K562 (cell line): ENCODE results near the gene CENPE. TPM values are rescaled to one million over a fixed set of nuclear protein-coding genes. Genes with fewer than 3 reads are reported as not detected.

ENCODE experiments used
- ATAC-seq: fragments of 200-7000 bp; cut with Tn5 transposase; 3 replicates; pipeline ENCODE4 v1.9.1; 2020; ENCODE audit warnings: moderate library complexity
- BruUV-seq: library from RNA; stranded (reverse); fragments of 400-500 nt; replicated peaks from 2 replicates; lab custom pipeline; 2021; lab: Mats Ljungman, UMichigan
- CTCF ChIA-PET: fragments of 300-600 bp; formaldehyde crosslinking; extraction: SDS; loops from one replicate; lab custom pipeline; 2021; ENCODE audit warnings: low intra/inter-chr PET ratio; lab: Yijun Ruan, JAX
- POLR2A ChIA-PET: fragments of 300-600, 350-650 bp; sonication (Branson Sonifier 250); formaldehyde crosslinking; extraction: SDS; loops from one replicate; lab custom pipeline; 2021; ENCODE audit warnings: antibody characterized with exemption, inconsistent platforms; lab: Yijun Ruan, JAX
- DNase-seq, 4 experiments: peaks; one replicate each; pipeline versions ENCODE4 v3.0.0 to v3.0.0-alpha.2; 2011 to 2018; ENCODE audit warnings: low spot score in 3 of 4, mixed read lengths in 3 of 4; ENCODE audit errors: extremely low read depth in 1 of 4
- FAIRE-seq: peaks from 2 replicates; lab custom pipeline; 2011; peaks lifted over from hg19 to GRCh38; lab: Jason Lieb, UNC
- H2AFZ ChIP-seq: 2 replicates; pipeline ENCODE4 v1.6.0; 2011; ENCODE audit warnings: low read depth, low read length, control low read depth, inconsistent platforms
- H3K27ac ChIP-seq: fragments of 200-600 bp; 3 replicates; pipeline ENCODE4 v1.8.0; 2011; ENCODE audit warnings: low read depth, mild to moderate bottlenecking, control low read depth, inconsistent platforms, low read length, moderate library complexity, mixed read lengths; ENCODE audit errors: extremely low read depth
- H3K27me3 ChIP-seq, 2 experiments: fragments of 300-600 bp in 1 of 2; 2 replicates in 1 of 2; 3 replicates in 1 of 2; pipeline versions ENCODE4 v1.6.0 to v1.8.0; 2011; ENCODE audit warnings: inconsistent platforms in 2 of 2, low read length in 2 of 2, mild to moderate bottlenecking in 1 of 2, mixed read lengths in 1 of 2, moderate library complexity in 1 of 2; ENCODE audit not compliant: control insufficient read depth in 2 of 2, insufficient read depth in 2 of 2
- H3K36me3 ChIP-seq: fragments of 300-600 bp; 3 replicates; pipeline ENCODE4 v1.8.0; 2011; ENCODE audit warnings: mild to moderate bottlenecking, low read length, inconsistent platforms; ENCODE audit not compliant: control insufficient read depth, insufficient read depth
- H3K4me1 ChIP-seq, 2 experiments: fragments of 200-600 bp in 1 of 2; replicated peaks in 1 of 2; 2 replicates in 1 of 2; 3 replicates in 1 of 2; pipeline versions ENCODE4 v1.5.1 to v1.8.0; 2011; ENCODE audit warnings: inconsistent platforms in 2 of 2, low read length in 2 of 2, mild to moderate bottlenecking in 1 of 2, mixed read lengths in 1 of 2, moderate library complexity in 1 of 2; ENCODE audit not compliant: control insufficient read depth in 2 of 2, insufficient read depth in 2 of 2
- H3K4me2 ChIP-seq: 2 replicates; pipeline ENCODE4 v1.6.1; 2011; ENCODE audit warnings: low read length, control low read depth, inconsistent platforms, mixed read lengths; ENCODE audit not compliant: insufficient read depth
- H3K4me3 ChIP-seq: fragments of 200-600 bp; sonication (generic), shearing (Covaris generic); 2 replicates; pipeline ENCODE4 v1.5.1; 2016; ENCODE audit warnings: control low read depth, inconsistent platforms
- H3K79me2 ChIP-seq: fragments of 200-600 bp; 3 replicates; pipeline ENCODE4 v1.8.0; 2011; ENCODE audit warnings: low read length, inconsistent platforms; ENCODE audit not compliant: control insufficient read depth, insufficient read depth
- H3K9ac ChIP-seq, 2 experiments: 2 replicates each; pipeline versions ENCODE4 v1.6.0 to v1.6.1; 2011; ENCODE audit warnings: low read depth in 2 of 2, low read length in 2 of 2, control low read depth in 1 of 2, inconsistent platforms in 1 of 2, mild to moderate bottlenecking in 1 of 2, mixed read lengths in 1 of 2; ENCODE audit not compliant: insufficient read depth in 1 of 2
- H3K9me1 ChIP-seq: one replicate; pipeline ENCODE4 v1.6.0; 2011; ENCODE audit warnings: inconsistent platforms, mild to moderate bottlenecking, low read length, moderate library complexity; ENCODE audit not compliant: control insufficient read depth, insufficient read depth
- H3K9me3 ChIP-seq: replicated peaks from 2 replicates; pipeline ENCODE4 v1.5.1; 2011; ENCODE audit warnings: low read depth, low read length, inconsistent platforms; ENCODE audit not compliant: control insufficient read depth, insufficient read depth
- H4K20me1 ChIP-seq: replicated peaks from 2 replicates; pipeline ENCODE4 v1.6.1; 2011; ENCODE audit warnings: low read length, inconsistent platforms, mixed read lengths; ENCODE audit not compliant: control insufficient read depth, insufficient read depth
- C11orf30 ChIP-seq: fragments of 450-650 bp; IDR thresholded peaks from 2 replicates; pipeline ENCODE4 v1.6.1; 2016; ENCODE audit warnings: low read depth, mild to moderate bottlenecking
- CBX8 ChIP-seq: fragments of 200-600 bp; sonication (generic); IDR thresholded peaks from 2 replicates; pipeline ENCODE4 v1.6.1; 2012; ENCODE audit warnings: borderline replicate concordance, mixed run types, low read depth, mild to moderate bottlenecking, moderate library complexity, mixed read lengths, low read length, control low read depth, inconsistent platforms; ENCODE audit not compliant: poor library complexity, severe bottlenecking; ENCODE audit errors: extremely low read depth
- CLOCK ChIP-seq: fragments of 250-450 bp; sonication (Bioruptor Pico); IDR thresholded peaks from 2 replicates; pipeline ENCODE4 v1.4.0; 2020; ENCODE audit warnings: mild to moderate bottlenecking, moderate library complexity, borderline replicate concordance
- MAFF ChIP-seq: IDR thresholded peaks from 2 replicates; pipeline ENCODE4 v1.6.1; 2012; ENCODE audit warnings: low read length, improper control_type of control experiment
- MAFG ChIP-seq: fragments of 450-650 bp; conservative IDR thresholded peaks from 2 replicates; pipeline ENCODE4 v1.6.1; 2016; ENCODE audit warnings: missing genetic modification characterization, missing compliant biosample characterization
- MAFK ChIP-seq: IDR thresholded peaks from 2 replicates; pipeline ENCODE4 v1.6.1; 2011; ENCODE audit warnings: low read length, improper control_type of control experiment
- NELFE ChIP-seq: IDR thresholded peaks from 2 replicates; pipeline ENCODE4 v1.6.1; 2011; ENCODE audit warnings: mild to moderate bottlenecking; ENCODE audit not compliant: insufficient read depth, insufficient read length
- TCF3 ChIP-seq: sonication (generic); formaldehyde crosslinking; IDR thresholded peaks from 2 replicates; pipeline ENCODE4 v1.4.0; 2020; ENCODE audit warnings: mild to moderate bottlenecking, missing genetic modification reagents
- ZNF316 ChIP-seq: fragments of 450-650 bp; IDR thresholded peaks from 2 replicates; pipeline ENCODE4 v1.6.1; 2016
- WGBS: fragments of 100-300 bp; shearing (Covaris generic); methylation state at CpG from one replicate; pipeline ENCODE4 v1.1.6; 2016; ENCODE audit warnings: low coverage, mixed read lengths; ENCODE audit not compliant: insufficient coverage; ENCODE audit errors: missing lambda C conversion rate; 5-methylcytosine and 5-hydroxymethylcytosine counted together
- in situ Hi-C: fragments of 300-500 bp; cut with MboI; formaldehyde crosslinking; loops from 4 replicates; pipeline ENCODE4 v1.15.0; 2018; ENCODE audit warnings: inconsistent platforms, mixed read lengths
- intact Hi-C: fragments of 100-400 bp; cut with micrococcal nuclease; formaldehyde crosslinking; loops from 2 replicates; pipeline ENCODE4 v1.14.2; 2022
- polyA plus RNA-seq, 8 experiments: library from polyadenylated mRNA; depleted of rRNA in 4 of 8; stranded (reverse) in 5 of 8; unstranded in 3 of 8; fragments of >200 nt; fragmentation: Nextera tagmentation in 2 of 8; fragmentation: Illumina TruSeq in 1 of 8; extraction: Ambion mirVana in 2 of 8; extraction: Trizol in 1 of 8; gene quantifications; 2 replicates each; pipeline versions ENCODE4 v1.2.1 to v1.2.3, GENCODE V29; 2011 to 2014; ENCODE audit warnings: inconsistent platforms in 1 of 8, missing spikeins in 1 of 8
- total RNA-seq, 7 experiments: library from RNA; depleted of rRNA in 6 of 7; stranded (reverse); fragments of >200 nt in 6 of 7; fragmentation: Illumina TruSeq in 2 of 7; extraction: Trizol in 2 of 7; gene quantifications; 2 replicates each; pipeline versions ENCODE4 v1.2.1 to v1.2.3, GENCODE V29; 2011 to 2021; ENCODE audit warnings: low replicate concordance in 1 of 7
- TF ChIP-seq, protein P1 (sequence below): sonication (generic); formaldehyde crosslinking; IDR thresholded peaks from 2 replicates; pipeline ENCODE4 v1.8.0; 2022; ENCODE audit warnings: mild to moderate bottlenecking, missing genetic modification reagents

CENPE gene
- total and polyA plus RNA-seq, 9 of the 15 experiments (the other 6 are each of a cell fraction or from before 2014, with no cell fraction given), result 9.9 to 53.2 (median 27.4) TPM

DNA sequence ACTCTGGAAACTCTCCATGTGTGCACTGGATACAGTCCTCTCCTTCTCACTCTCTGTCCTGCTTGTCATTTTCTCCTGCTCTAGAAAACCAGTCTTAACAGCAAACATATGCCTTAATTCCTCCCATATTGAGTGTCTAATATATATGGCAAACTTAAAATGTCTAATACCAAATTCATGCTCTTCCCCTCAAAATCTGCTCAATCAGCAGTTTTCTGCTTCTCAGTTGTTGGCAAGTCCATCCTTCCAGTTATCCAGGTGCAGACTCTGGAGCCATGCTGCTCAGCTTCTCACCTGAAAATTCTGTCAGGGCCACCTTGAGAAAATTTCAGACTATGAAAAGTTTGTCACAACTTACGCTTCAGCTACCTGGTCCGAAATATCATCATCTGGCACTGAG is 3.1 kb upstream of the CENPE start:
- ATAC-seq, result no peak
- Histone ChIP-seq H3K27me3 (no peaks in the 10 kb centered on the region), H3K9me3 (no peaks in the 10 kb centered on the region), H3K36me3 (peaks cover 3% of the 10 kb centered on the region), H3K9me1 (no peaks in the 10 kb centered on the region), H3K79me2 (peaks cover 19% of the 10 kb centered on the region), H3K27ac (no peak overlapping the region), H3K9ac (no peak overlapping the region), H4K20me1 (no peaks in the 10 kb centered on the region), H3K4me3 (no peak overlapping the region), H2AFZ (no peak overlapping the region), H3K4me2 (no peak overlapping the region), H3K4me1 (no peaks in the 10 kb centered on the region)
- ChIA-PET CTCF (no interaction called here), POLR2A (no interaction called here)
- in situ Hi-C loops, result loop anchor here (25.0 kb wide), 2 partner anchors 586 to 736 kb away; no protein-coding TSS in a partner anchor
- no TSS peak for BruUV-seq
- 36% methylated on average over 2 of the region's 2 CpGs for WGBS
- TF ChIP-seq, protein P1, sequence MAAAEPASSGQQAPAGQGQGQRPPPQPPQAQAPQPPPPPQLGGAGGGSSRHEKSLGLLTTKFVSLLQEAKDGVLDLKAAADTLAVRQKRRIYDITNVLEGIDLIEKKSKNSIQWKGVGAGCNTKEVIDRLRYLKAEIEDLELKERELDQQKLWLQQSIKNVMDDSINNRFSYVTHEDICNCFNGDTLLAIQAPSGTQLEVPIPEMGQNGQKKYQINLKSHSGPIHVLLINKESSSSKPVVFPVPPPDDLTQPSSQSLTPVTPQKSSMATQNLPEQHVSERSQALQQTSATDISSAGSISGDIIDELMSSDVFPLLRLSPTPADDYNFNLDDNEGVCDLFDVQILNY, result no peak
- TF ChIP-seq TCF3 (CRISPR knock-in tag), result no peak
- TF ChIP-seq MAFF, result peak; percentile 94
- TF ChIP-seq ZNF316, result peak; percentile 95
- TF ChIP-seq CLOCK (CRISPR knock-in tag), result no peak
- peak; percentile 88 for TF ChIP-seq C11orf30
- peak; percentile 95 for TF ChIP-seq MAFK
- peak; percentile 88 for TF ChIP-seq MAFG (tag)
- no peak for TF ChIP-seq NELFE
- no peak for TF ChIP-seq CBX8
- no peak for DNase-seq
- intact Hi-C loops, result loop anchor here (10.0 kb wide), 1 partner anchor 274 kb away; no protein-coding TSS in a partner anchor
- no peak for FAIRE-seq
